Measurements from ENCODE around the gene TSPAN9.

Gene TSPAN9

GRCh38 chr12:3134526-3135135 lies 57.5 kb downstream of the TSPAN9 start:
- ChIA-PET POLR2A (no interaction called here), CTCF (interaction anchor here (0.7 to 9.3 kb wide), 24 partner anchors 12 to 165 kb away, joined by 3 to 132 read pairs (median 4); no protein-coding TSS in a partner anchor)
- Histone ChIP-seq H3K9me3 (ENCODE audit: control extremely low read depth in 1 of 5, control insufficient read depth in 4 of 5, insufficient read depth in 2 of 5, low read depth in 1 of 5, low read length in 4 of 5) (no peaks in the 10 kb centered on the region), H3K4me1 (ENCODE audit: control extremely low read depth in 1 of 4, control insufficient read depth in 4 of 4, insufficient read depth in 4 of 4, low read length in 3 of 4) (peaks cover 0 to 10% (median 9%) of the 10 kb centered on the region in 4 experiments), H3K27me3 (replicated peaks in 2 of 5; ENCODE audit: control insufficient read depth in 4 of 5, insufficient read depth in 5 of 5, low read length in 4 of 5) (peaks cover 4 to 96% (median 33%) of the 10 kb centered on the region in 5 experiments), H3K4me3 (ENCODE audit: control insufficient read depth in 1 of 7, extremely low read depth in 1 of 7, insufficient read depth in 4 of 7, low read depth in 2 of 7, low read length in 6 of 7) (no peak overlapping the region), H3K36me3 (ENCODE audit: control insufficient read depth in 4 of 4, insufficient read depth in 4 of 4, low read length in 3 of 4) (no peaks in the 10 kb centered on the region), H3K27ac (ENCODE audit: insufficient read depth in 1 of 2, low read depth in 1 of 2, low read length in 2 of 2, poor library complexity in 1 of 2, severe bottlenecking in 2 of 2) (no peak overlapping the region)
- 85% methylated on average over 8 of the region's 13 CpGs for WGBS (ENCODE audit: insufficient coverage)
- DNase-seq = no peak

- Histone ChIP-seq H3K27me3 (replicated peaks in 2 of 5; ENCODE audit: control insufficient read depth in 4 of 5, insufficient read depth in 5 of 5, low read length in 4 of 5) (peaks cover 4 to 96% (median 29%) of the 10 kb centered on the region in 5 experiments), H3K4me1 (ENCODE audit: control extremely low read depth in 1 of 4, control insufficient read depth in 4 of 4, insufficient read depth in 4 of 4, low read length in 3 of 4) (no peaks in the 10 kb centered on the region), H3K36me3 (ENCODE audit: control insufficient read depth in 4 of 4, insufficient read depth in 4 of 4, low read length in 3 of 4) (no peaks in the 10 kb centered on the region), H3K4me3 (ENCODE audit: control insufficient read depth in 1 of 7, extremely low read depth in 1 of 7, insufficient read depth in 4 of 7, low read depth in 2 of 7, low read length in 6 of 7) (no peak overlapping the region), H3K9me3 (ENCODE audit: control extremely low read depth in 1 of 5, control insufficient read depth in 4 of 5, insufficient read depth in 2 of 5, low read depth in 1 of 5, low read length in 4 of 5) (no peaks in the 10 kb centered on the region), H3K27ac (ENCODE audit: insufficient read depth in 1 of 2, low read depth in 1 of 2, low read length in 2 of 2, poor library complexity in 1 of 2, severe bottlenecking in 2 of 2) (no peak overlapping the region)
- POLR2A ChIA-PET = no interaction called here
- peak; percentile 82 to 90 (median 84) for DNase-seq
- CTCF ChIA-PET = interaction anchor here (0.6 to 9.3 kb wide), 26 partner anchors 9 to 164 kb away, joined by 3 to 132 read pairs (median 4); no protein-coding TSS in a partner anchor
- WGBS (ENCODE audit: insufficient coverage) = 78% methylated on average over 16 of the region's 19 CpGs
Measured at GRCh38 chr12:3135522-3136461, 58.6 kb downstream of the TSPAN9 start.

- Histone ChIP-seq H3K36me3 (ENCODE audit: control insufficient read depth in 4 of 4, insufficient read depth in 4 of 4, low read length in 3 of 4) (no peaks in the 10 kb centered on the region), H3K4me1 (ENCODE audit: control extremely low read depth in 1 of 4, control insufficient read depth in 4 of 4, insufficient read depth in 4 of 4, low read length in 3 of 4) (no peaks in the 10 kb centered on the region), H3K27me3 (replicated peaks in 2 of 5; ENCODE audit: control insufficient read depth in 4 of 5, insufficient read depth in 5 of 5, low read length in 4 of 5) (peaks cover 4 to 96% (median 30%) of the 10 kb centered on the region in 5 experiments), H3K4me3 (ENCODE audit: control insufficient read depth in 1 of 7, extremely low read depth in 1 of 7, insufficient read depth in 4 of 7, low read depth in 2 of 7, low read length in 6 of 7) (no peak overlapping the region), H3K27ac (ENCODE audit: insufficient read depth in 1 of 2, low read depth in 1 of 2, low read length in 2 of 2, poor library complexity in 1 of 2, severe bottlenecking in 2 of 2) (no peak overlapping the region), H3K9me3 (ENCODE audit: control extremely low read depth in 1 of 5, control insufficient read depth in 4 of 5, insufficient read depth in 2 of 5, low read depth in 1 of 5, low read length in 4 of 5) (no peaks in the 10 kb centered on the region)
- ChIA-PET CTCF (interaction anchor here (0.9 to 9.3 kb wide), 13 partner anchors 8 to 163 kb away, joined by 3 to 132 read pairs (median 5); no protein-coding TSS in a partner anchor), POLR2A (no interaction called here)
- WGBS (ENCODE audit: insufficient coverage) = 94% methylated on average over 11 of the region's 12 CpGs
- DNase-seq = no peak
Measured at GRCh38 chr12:3136641-3137267, 59.6 kb downstream of the TSPAN9 start.

- CTCF ChIA-PET = interaction anchor here (0.9 to 9.3 kb wide), 10 partner anchors 7 to 163 kb away, joined by 3 to 132 read pairs (median 5); no protein-coding TSS in a partner anchor
- no peak overlapping the region for H3K27ac ChIP-seq (ENCODE audit: insufficient read depth in 1 of 2, low read depth in 1 of 2, low read length in 2 of 2, poor library complexity in 1 of 2, severe bottlenecking in 2 of 2)
- 84% methylated on average over 7 of the region's 8 CpGs for WGBS (ENCODE audit: insufficient coverage)
- H3K36me3 ChIP-seq (ENCODE audit: control insufficient read depth in 4 of 4, insufficient read depth in 4 of 4, low read length in 3 of 4) = no peaks in the 10 kb centered on the region
- POLR2A ChIA-PET = interaction anchor here (0.6 kb wide), 1 partner anchor 17 kb away, joined by 3 read pairs; no protein-coding TSS in a partner anchor
- H3K9me3 ChIP-seq (ENCODE audit: control extremely low read depth in 1 of 5, control insufficient read depth in 4 of 5, insufficient read depth in 2 of 5, low read depth in 1 of 5, low read length in 4 of 5) = no peaks in the 10 kb centered on the region
- no peaks in the 10 kb centered on the region for H3K4me1 ChIP-seq (ENCODE audit: control extremely low read depth in 1 of 4, control insufficient read depth in 4 of 4, insufficient read depth in 4 of 4, low read length in 3 of 4)
- no peak overlapping the region for H3K4me3 ChIP-seq (ENCODE audit: control insufficient read depth in 1 of 7, extremely low read depth in 1 of 7, insufficient read depth in 4 of 7, low read depth in 2 of 7, low read length in 6 of 7)
- no peak for DNase-seq
- H3K27me3 ChIP-seq (replicated peaks in 2 of 5; ENCODE audit: control insufficient read depth in 4 of 5, insufficient read depth in 5 of 5, low read length in 4 of 5) = peaks cover 0 to 96% (median 31%) of the 10 kb centered on the region in 5 experiments
Measured at GRCh38 chr12:3137268-3137781, 60.1 kb downstream of the TSPAN9 start.

- no peak overlapping the region for H3K4me3 ChIP-seq (ENCODE audit: control insufficient read depth in 1 of 7, extremely low read depth in 1 of 7, insufficient read depth in 4 of 7, low read depth in 2 of 7, low read length in 6 of 7)
- 78% methylated on average over 11 of the region's 17 CpGs for WGBS (ENCODE audit: insufficient coverage)
- H3K9me3 ChIP-seq (ENCODE audit: control extremely low read depth in 1 of 5, control insufficient read depth in 4 of 5, insufficient read depth in 2 of 5, low read depth in 1 of 5, low read length in 4 of 5) = no peaks in the 10 kb centered on the region
- ChIA-PET CTCF (interaction anchor here (1.1 to 9.3 kb wide), 3 partner anchors 65 to 139 kb away, joined by 5 to 132 read pairs (median 7); no protein-coding TSS in a partner anchor), POLR2A (interaction anchor here (0.6 kb wide), 1 partner anchor 18 kb away, joined by 3 read pairs; no protein-coding TSS in a partner anchor)
- H3K27me3 ChIP-seq (replicated peaks in 2 of 5; ENCODE audit: control insufficient read depth in 4 of 5, insufficient read depth in 5 of 5, low read length in 4 of 5) = peaks cover 0 to 96% (median 31%) of the 10 kb centered on the region in 5 experiments
- DNase-seq = no peak
- no peak overlapping the region for H3K27ac ChIP-seq (ENCODE audit: insufficient read depth in 1 of 2, low read depth in 1 of 2, low read length in 2 of 2, poor library complexity in 1 of 2, severe bottlenecking in 2 of 2)
- no peaks in the 10 kb centered on the region for H3K36me3 ChIP-seq (ENCODE audit: control insufficient read depth in 4 of 4, insufficient read depth in 4 of 4, low read length in 3 of 4)
- no peaks in the 10 kb centered on the region for H3K4me1 ChIP-seq (ENCODE audit: control extremely low read depth in 1 of 4, control insufficient read depth in 4 of 4, insufficient read depth in 4 of 4, low read length in 3 of 4)
Measured at GRCh38 chr12:3137814-3138445, 60.8 kb downstream of the TSPAN9 start.

- Histone ChIP-seq H3K36me3 (ENCODE audit: control insufficient read depth in 4 of 4, insufficient read depth in 4 of 4, low read length in 3 of 4) (no peaks in the 10 kb centered on the region), H3K4me3 (ENCODE audit: control insufficient read depth in 1 of 7, extremely low read depth in 1 of 7, insufficient read depth in 4 of 7, low read depth in 2 of 7, low read length in 6 of 7) (no peak overlapping the region), H3K27ac (ENCODE audit: insufficient read depth in 1 of 2, low read depth in 1 of 2, low read length in 2 of 2, poor library complexity in 1 of 2, severe bottlenecking in 2 of 2) (no peak overlapping the region), H3K9me3 (ENCODE audit: control extremely low read depth in 1 of 5, control insufficient read depth in 4 of 5, insufficient read depth in 2 of 5, low read depth in 1 of 5, low read length in 4 of 5) (no peaks in the 10 kb centered on the region), H3K27me3 (replicated peaks in 2 of 5; ENCODE audit: control insufficient read depth in 4 of 5, insufficient read depth in 5 of 5, low read length in 4 of 5) (peaks cover 0 to 90% (median 28%) of the 10 kb centered on the region in 5 experiments), H3K4me1 (ENCODE audit: control extremely low read depth in 1 of 4, control insufficient read depth in 4 of 4, insufficient read depth in 4 of 4, low read length in 3 of 4) (no peaks in the 10 kb centered on the region)
- ChIA-PET POLR2A (no interaction called here), CTCF (interaction anchor here (1.1 to 9.3 kb wide), 4 partner anchors 9 to 138 kb away, joined by 3 to 132 read pairs (median 6); no protein-coding TSS in a partner anchor)
- DNase-seq = no peak
- 55% methylated on average over 6 of the region's 11 CpGs for WGBS (ENCODE audit: insufficient coverage)
Measured at GRCh38 chr12:3138941-3139511, 61.8 kb downstream of the TSPAN9 start.

All from common myeloid progenitor, CD34-positive (primary cell).